ENCODE data around the gene CATSPERD. TPM values are rescaled to one million over a fixed set of nuclear protein-coding genes. Genes with fewer than 3 reads are reported as not detected.

Gene CATSPERD
- total and polyA plus RNA-seq, 2 of the 4 experiments (the other 2 are of a cell fraction), result not detected

DNA sequence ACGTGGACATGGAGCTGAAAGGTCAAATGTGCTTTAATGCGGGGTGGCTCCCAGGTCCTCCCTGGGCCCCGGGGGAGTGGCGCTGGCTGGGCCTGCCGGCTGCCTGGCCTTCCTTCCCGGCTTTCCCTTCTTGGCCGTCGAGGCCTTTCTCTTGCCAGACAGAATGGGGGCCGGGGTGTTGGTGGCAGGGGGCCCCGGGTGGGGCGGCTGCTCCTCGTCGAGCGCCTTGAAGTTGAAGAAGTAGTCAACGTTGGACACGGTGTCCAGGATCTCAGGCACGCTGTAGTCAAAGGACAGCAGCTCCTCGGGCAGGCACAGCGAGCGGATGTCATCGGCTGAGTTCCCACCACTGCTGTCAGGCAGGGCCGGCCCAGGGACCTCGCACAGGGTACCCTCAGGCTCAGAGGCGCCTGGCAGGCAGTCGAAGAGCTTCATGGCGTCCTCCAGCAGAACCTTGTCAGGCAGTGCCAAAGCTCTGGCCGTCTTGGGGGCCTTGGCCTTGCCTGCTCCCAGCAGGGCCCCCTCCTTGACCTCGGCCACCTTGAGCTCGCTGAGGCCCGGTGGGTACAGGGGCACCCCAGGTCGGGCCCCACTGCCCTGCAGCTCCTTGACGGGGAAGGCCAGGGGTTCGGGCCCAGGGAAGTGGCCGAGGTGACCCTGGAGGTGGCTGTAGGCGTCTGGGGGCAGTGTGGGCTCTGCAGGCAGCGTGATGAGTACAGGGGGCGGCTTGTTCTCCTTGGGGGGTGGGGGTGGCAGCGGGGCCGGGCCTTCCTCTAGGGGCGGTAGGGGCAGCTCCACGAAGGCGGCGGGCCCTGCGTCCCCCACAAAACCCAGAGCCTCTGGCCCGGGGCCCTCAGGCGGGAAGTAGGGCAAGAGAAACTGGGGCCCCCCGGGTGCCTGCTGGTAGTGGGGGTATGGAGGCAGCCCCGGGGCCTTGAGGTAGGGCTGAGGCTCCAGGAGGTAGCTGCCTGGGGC, 62.8 kb downstream of the CATSPERD start (continued):
- TF ChIP-seq RFX5 (IDR thresholded peaks at IDR 0.05; ENCODE audit: low read depth, low read length) (no peak), CEBPB (IDR thresholded peaks at IDR 0.05; ENCODE audit: low read depth, low read length) (no peak)

DNA sequence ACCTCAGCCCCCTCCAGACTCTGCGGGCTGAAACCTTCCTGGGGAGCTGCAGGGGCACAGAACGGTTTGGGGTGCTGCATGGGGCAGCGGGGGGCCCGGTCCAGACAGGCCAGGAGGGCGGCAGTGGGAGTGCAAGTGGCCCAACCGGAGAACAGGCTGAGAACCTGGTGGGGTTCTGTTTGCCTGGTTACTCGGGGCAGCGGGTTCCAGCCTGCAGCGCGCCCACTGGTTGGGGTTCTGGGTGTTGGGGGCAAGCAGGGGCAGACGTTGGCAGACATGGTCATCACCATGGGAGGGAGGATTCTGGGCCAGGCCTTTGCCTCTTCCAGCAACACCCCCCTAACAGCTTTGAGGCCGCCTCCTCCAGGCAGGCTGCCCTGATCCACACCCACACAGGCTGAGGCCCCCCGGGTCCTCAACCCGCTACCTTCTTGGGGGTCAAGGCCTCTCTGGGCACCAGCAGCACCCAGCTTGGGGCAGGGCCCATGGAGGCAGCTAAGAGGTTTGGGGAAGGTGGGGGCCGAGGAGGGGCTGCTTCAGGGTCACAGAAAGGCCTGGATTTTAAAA, 64.2 kb downstream of the CATSPERD start, which contains the start of gene PRR22:
TSS of gene PRR22 (minus strand) at position 166 of the 567 bp plus-strand sequence. CDS start at position 80, 86 bp downstream.
- no peak for ATAC-seq (ENCODE audit: low read depth)
- Histone ChIP-seq H3K9me1 (ENCODE audit: insufficient read depth, low read length) (no peaks in the 10 kb centered on the region), H3K4me2 (ENCODE audit: low read depth, low read length) (no peak within 1 kb of the TSS), H3K9ac (ENCODE audit: low read depth, low read length) (no peak within 1 kb of the TSS), H3K4me1 (ENCODE audit: control insufficient read depth, insufficient read depth, low read length) (no peaks in the 10 kb centered on the region), H3K36me3 (ENCODE audit: control insufficient read depth, insufficient read depth, low read length) (peaks cover 44% of the 10 kb centered on the region), H3K27ac (ENCODE audit: insufficient read depth, low read length) (no peak within 1 kb of the TSS), H3K18ac (ENCODE audit: low read depth, low read length) (no peak within 1 kb of the TSS), H3K9me3 (ENCODE audit: control insufficient read depth, insufficient read depth, low read length) (no peaks in the 10 kb centered on the region), H2AK5ac (ENCODE audit: low read depth, low read length) (no peak within 1 kb of the TSS), H3K27me3 (ENCODE audit: control insufficient read depth, insufficient read depth, low read length) (no peaks in the 10 kb centered on the region), H3K56ac (ENCODE audit: extremely low read depth, insufficient read depth, low read length) (no peak within 1 kb of the TSS), H2AK9ac (replicated peaks; ENCODE audit: low read depth, low read length, poor library complexity) (no peak within 1 kb of the TSS), H3K79me1 (ENCODE audit: low read depth in 1 of 2, low read length in 2 of 2) (peaks cover 0 to 4% of the 10 kb centered on the region in 2 experiments; a peak in 2 of 4 replicates), H2BK20ac (ENCODE audit: low read depth, low read length) (no peak within 1 kb of the TSS), H3K14ac (replicated peaks; ENCODE audit: low read depth, low read length) (no peak within 1 kb of the TSS), H2BK120ac (ENCODE audit: low read depth, low read length) (no peak within 1 kb of the TSS), H4K5ac (ENCODE audit: low read depth, low read length) (no peak within 1 kb of the TSS), H3K4me3 (ENCODE audit: insufficient read depth, low read depth, low read length) (no peak within 1 kb of the TSS), H4K8ac (ENCODE audit: low read depth in 2 of 2, low read length in 2 of 2) (no peak within 1 kb of the TSS), H2BK5ac (ENCODE audit: low read depth, low read length, poor library complexity, severe bottlenecking) (no peak within 1 kb of the TSS), H2BK15ac (ENCODE audit: low read depth, low read length) (no peak within 1 kb of the TSS), H3K4ac (ENCODE audit: low read depth, low read length) (no peak within 1 kb of the TSS), H3K23ac (ENCODE audit: low read depth, low read length) (no peak within 1 kb of the TSS), H2AFZ (replicated peaks; ENCODE audit: low read length, poor library complexity) (no peak within 1 kb of the TSS), H4K91ac (ENCODE audit: insufficient read depth, low read depth, low read length) (no peak within 1 kb of the TSS), H4K20me1 (ENCODE audit: insufficient read depth, low read length) (no peaks in the 10 kb centered on the region; the same call in 1 of the 2 replicates)
- WGBS, 2 experiments (ENCODE audit: extremely low coverage in 2 of 2, insufficient read length in 1 of 2), result 83% methylated on average over 2 of the region's 15 CpGs; no CpG with 5 or more reads in 1 of the 2 experiments
- ChIA-PET CTCF (no interaction called here), POLR2A (ENCODE audit: unreplicated experiment) (no interaction called here)
- BruUV-seq (replicated peaks), result no TSS peak
- intact Hi-C loops (cut with micrococcal nuclease), result no loop called here
- dilution Hi-C loops (cut with HindIII; ENCODE audit: low sequenced_read_pairs, unreplicated experiment), result no loop called here
- in situ Hi-C loops (cut with MboI; ENCODE audit: low sequenced_read_pairs), result no loop called here
- no peak for DNase-seq
- TF ChIP-seq BHLHE40 (IDR thresholded peaks at IDR 0.05; ENCODE audit: low read depth, low read length) (no peak), MAFK (IDR thresholded peaks at IDR 0.05; ENCODE audit: low read depth, low read length) (no peak), FOS (IDR thresholded peaks at IDR 0.05; ENCODE audit: low read depth, low read length) (no peak), RFX5 (IDR thresholded peaks at IDR 0.05; ENCODE audit: low read depth, low read length) (no peak), POLR2A (IDR thresholded peaks at IDR 0.05; ENCODE audit: low read depth, low read length) (no peak), CHD1 (IDR thresholded peaks at IDR 0.05; ENCODE audit: low read depth, low read length) (no peak), MAZ (IDR thresholded peaks at IDR 0.05; ENCODE audit: borderline replicate concordance, low read depth, low read length) (no peak), RCOR1 (IDR thresholded peaks at IDR 0.05; ENCODE audit: insufficient replicate concordance, low read length) (no peak), MXI1 (IDR thresholded peaks at IDR 0.05; ENCODE audit: borderline replicate concordance, low read depth, low read length) (no peak), CEBPB (IDR thresholded peaks at IDR 0.05; ENCODE audit: low read depth, low read length) (no peak), RAD21 (IDR thresholded peaks at IDR 0.05; ENCODE audit: low read length) (no peak)
- TF ChIP-seq, protein P1, sequence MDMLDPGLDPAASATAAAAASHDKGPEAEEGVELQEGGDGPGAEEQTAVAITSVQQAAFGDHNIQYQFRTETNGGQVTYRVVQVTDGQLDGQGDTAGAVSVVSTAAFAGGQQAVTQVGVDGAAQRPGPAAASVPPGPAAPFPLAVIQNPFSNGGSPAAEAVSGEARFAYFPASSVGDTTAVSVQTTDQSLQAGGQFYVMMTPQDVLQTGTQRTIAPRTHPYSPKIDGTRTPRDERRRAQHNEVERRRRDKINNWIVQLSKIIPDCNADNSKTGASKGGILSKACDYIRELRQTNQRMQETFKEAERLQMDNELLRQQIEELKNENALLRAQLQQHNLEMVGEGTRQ (IDR thresholded peaks at IDR 0.05; ENCODE audit: low read depth, low read length), result no peak
- TF ChIP-seq, protein P2, sequence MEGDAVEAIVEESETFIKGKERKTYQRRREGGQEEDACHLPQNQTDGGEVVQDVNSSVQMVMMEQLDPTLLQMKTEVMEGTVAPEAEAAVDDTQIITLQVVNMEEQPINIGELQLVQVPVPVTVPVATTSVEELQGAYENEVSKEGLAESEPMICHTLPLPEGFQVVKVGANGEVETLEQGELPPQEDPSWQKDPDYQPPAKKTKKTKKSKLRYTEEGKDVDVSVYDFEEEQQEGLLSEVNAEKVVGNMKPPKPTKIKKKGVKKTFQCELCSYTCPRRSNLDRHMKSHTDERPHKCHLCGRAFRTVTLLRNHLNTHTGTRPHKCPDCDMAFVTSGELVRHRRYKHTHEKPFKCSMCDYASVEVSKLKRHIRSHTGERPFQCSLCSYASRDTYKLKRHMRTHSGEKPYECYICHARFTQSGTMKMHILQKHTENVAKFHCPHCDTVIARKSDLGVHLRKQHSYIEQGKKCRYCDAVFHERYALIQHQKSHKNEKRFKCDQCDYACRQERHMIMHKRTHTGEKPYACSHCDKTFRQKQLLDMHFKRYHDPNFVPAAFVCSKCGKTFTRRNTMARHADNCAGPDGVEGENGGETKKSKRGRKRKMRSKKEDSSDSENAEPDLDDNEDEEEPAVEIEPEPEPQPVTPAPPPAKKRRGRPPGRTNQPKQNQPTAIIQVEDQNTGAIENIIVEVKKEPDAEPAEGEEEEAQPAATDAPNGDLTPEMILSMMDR (conservative IDR thresholded peaks at IDR 0.05; ENCODE audit: low read depth, low read length), result no peak
